ENCODE measurements around the gene HOXD8. TPM values are rescaled to one million over a fixed set of nuclear protein-coding genes. Genes with fewer than 3 reads are reported as not detected.

HOXD8 gene
- total and polyA plus RNA-seq, 8 donors = 0.32 to 2.9 (median 1.8) TPM

- Histone ChIP-seq H3K4me3 (no peak overlapping the region), H3K9me3 (no peaks in the 10 kb centered on the region), H3K4me1 (peaks cover 0 to 41% of the 10 kb centered on the region in 2 donors), H3K27ac (no peak overlapping the region), H3K27me3 (peaks cover 96 to 100% of the 10 kb centered on the region in 2 donors), H3K36me3 (no peaks in the 10 kb centered on the region)
- intact Hi-C loops (cut with DNase I) = loop anchor here in 1 of 2 donors (5.0 kb wide), 2 partner anchors 424 to 1019 kb away; no protein-coding TSS in a partner anchor
- DNase-seq (peak in 1 of 4 donors; percentile 61), ATAC-seq (no peak)
- TF ChIP-seq CTCF (IDR thresholded peaks at IDR 0.05) = no peak
Observed at GRCh38 chr2:176128172-176128981, 1.1 kb upstream of the HOXD8 start.

DNA sequence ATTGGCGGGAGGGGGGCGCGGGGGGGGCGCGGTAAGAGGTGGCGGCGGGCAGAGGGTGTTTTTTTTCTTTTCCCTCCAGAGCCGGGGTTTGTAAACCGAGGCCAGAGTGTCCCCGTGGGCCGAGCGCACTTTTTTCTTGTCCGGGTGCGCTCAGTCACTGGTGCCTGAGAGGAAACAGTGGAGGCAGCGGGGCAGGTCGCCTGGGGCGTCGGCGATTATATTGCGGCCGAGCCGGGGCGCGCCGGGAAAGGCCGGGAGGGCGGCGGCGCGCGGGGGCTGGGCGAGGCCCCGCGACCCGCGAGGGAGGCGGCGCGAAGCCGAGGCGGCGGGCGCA lies 275 bp downstream of the HOXD8 start:
- ATAC-seq = no peak
- intact Hi-C loops (cut with DNase I) = loop anchor here in 1 of 2 donors (5.0 to 10.0 kb wide), 4 partner anchors 423 to 1018 kb away; no protein-coding TSS in a partner anchor
- Histone ChIP-seq H3K9me3 (no peaks in the 10 kb centered on the region), H3K4me3 (peak overlapping the region in 1 of 2 donors; percentile 9), H3K27ac (no peak overlapping the region), H3K27me3 (peaks cover 96 to 100% of the 10 kb centered on the region in 2 donors), H3K4me1 (peaks cover 0 to 36% of the 10 kb centered on the region in 2 donors), H3K36me3 (no peaks in the 10 kb centered on the region)
- DNase-seq = peak in 1 of 4 donors; percentile 49
- TF ChIP-seq CTCF (IDR thresholded peaks at IDR 0.05) = no peak

DNA sequence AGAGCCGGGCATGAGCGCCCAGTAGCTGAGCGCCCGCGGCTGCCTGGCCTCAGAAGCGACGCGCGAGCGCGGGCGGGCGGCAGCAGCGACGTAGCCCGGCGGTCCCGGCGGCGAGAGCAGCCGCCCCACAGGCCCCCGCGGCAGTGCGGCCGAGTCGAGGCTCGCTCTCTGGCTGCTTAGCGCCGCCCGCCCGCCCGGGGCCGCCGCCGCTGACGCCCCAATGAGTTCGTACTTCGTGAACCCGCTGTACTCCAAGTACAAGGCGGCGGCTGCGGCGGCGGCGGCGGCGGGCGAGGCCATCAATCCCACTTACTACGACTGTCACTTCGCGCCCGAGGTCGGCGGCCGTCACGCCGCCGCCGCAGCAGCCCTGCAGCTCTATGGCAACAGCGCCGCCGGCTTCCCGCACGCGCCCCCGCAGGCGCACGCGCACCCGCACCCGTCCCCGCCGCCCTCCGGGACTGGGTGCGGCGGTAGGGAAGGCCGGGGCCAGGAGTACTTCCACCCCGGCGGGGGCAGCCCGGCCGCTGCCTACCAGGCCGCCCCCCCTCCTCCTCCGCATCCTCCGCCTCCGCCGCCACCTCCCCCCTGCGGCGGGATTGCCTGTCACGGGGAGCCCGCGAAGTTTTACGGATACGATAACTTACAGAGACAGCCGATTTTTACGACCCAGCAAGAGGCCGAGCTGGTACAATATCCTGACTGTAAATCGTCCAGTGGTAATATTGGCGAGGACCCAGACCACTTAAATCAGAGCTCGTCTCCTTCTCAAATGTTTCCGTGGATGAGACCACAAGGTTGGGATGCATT lies 847 bp downstream of the HOXD8 start:
- Histone ChIP-seq H3K4me3 (peak overlapping the region in 1 of 2 donors; percentile 18), H3K27ac (no peak overlapping the region), H3K4me1 (peaks cover 0 to 36% of the 10 kb centered on the region in 2 donors), H3K9me3 (no peaks in the 10 kb centered on the region), H3K27me3 (peaks cover 96 to 100% of the 10 kb centered on the region in 2 donors), H3K36me3 (no peaks in the 10 kb centered on the region)
- no peak for ATAC-seq
- TF ChIP-seq CTCF (IDR thresholded peaks at IDR 0.05) = no peak
- intact Hi-C loops (cut with DNase I) = loop anchor here in 1 of 2 donors (5.0 to 10.0 kb wide), 2 partner anchors 507 to 684 kb away; no protein-coding TSS in a partner anchor
- DNase-seq = peak in 1 of 4 donors; percentile 80

- H3K36me3 ChIP-seq = no peaks in the 10 kb centered on the region
- no peak overlapping the region for H3K27ac ChIP-seq
- intact Hi-C loops (cut with DNase I) = loop anchor here in 1 of 2 donors (5.0 to 10.0 kb wide), 2 partner anchors 506 to 684 kb away; no protein-coding TSS in a partner anchor
- no peak for DNase-seq
- no peak overlapping the region for H3K4me3 ChIP-seq
- TF ChIP-seq CTCF (IDR thresholded peaks at IDR 0.05) = no peak
- H3K27me3 ChIP-seq = peaks cover 96 to 100% of the 10 kb centered on the region in 2 donors
- ATAC-seq = no peak
- H3K4me1 ChIP-seq = peaks cover under 1 to 36% of the 10 kb centered on the region in 2 donors
- no peaks in the 10 kb centered on the region for H3K9me3 ChIP-seq
Observed at GRCh38 chr2:176130957-176131847, 1.7 kb downstream of the HOXD8 start.

Data from left lung (tissue), 10 donors.